Activated CD8-positive, alpha-beta memory T cell treated with anti-CD3 and anti-CD28 coated beads, Interleukin-2, amount 10 ng/mL, durations not matched to agents 7 days and 5 days (primary cell): ENCODE measurements around the gene KLHL17. TPM values are rescaled to one million over a fixed set of nuclear protein-coding genes. Genes with fewer than 3 reads are reported as not detected.
"Not testable (repeated sequence)": the region's sequence is repeated elsewhere in the genome, so short reads cannot be mapped to it uniquely, and the experiment has no call there.

Source experiments
- ATAC-seq: fragments of 150-1000 bp; cut with Tn5 transposase; one replicate; pipeline ENCODE4 v1.10.0; 2021; ENCODE audit warnings: moderate library complexity
- CTCF ChIA-PET: fragments of 350-600 bp; sonication (Branson Sonifier 250); formaldehyde crosslinking; loops from one replicate; lab custom pipeline; 2021; ENCODE audit warnings: antibody characterized with exemption; lab: Charles Lee
- DNase-seq: peaks from one replicate; pipeline ENCODE4 v3.0.0-alpha.2; 2020
- H3K27ac Mint-ChIP-seq: one replicate; pipeline ENCODE4 v1.8.0; 2021; ENCODE audit warnings: mild to moderate bottlenecking, mixed read lengths
- H3K27me3 Mint-ChIP-seq: one replicate; pipeline ENCODE4 v1.8.0; 2021; ENCODE audit warnings: mixed read lengths
- H3K36me3 Mint-ChIP-seq: one replicate; pipeline ENCODE4 v1.8.0; 2021; ENCODE audit warnings: mild to moderate bottlenecking, mixed read lengths
- H3K4me1 Mint-ChIP-seq: one replicate; pipeline ENCODE4 v1.8.0; 2021; ENCODE audit warnings: mixed read lengths
- H3K4me3 Mint-ChIP-seq: one replicate; pipeline ENCODE4 v1.8.0; 2021; ENCODE audit warnings: mild to moderate bottlenecking, moderate library complexity, mixed read lengths
- H3K9me3 Mint-ChIP-seq: one replicate; pipeline ENCODE4 v1.8.0; 2022; ENCODE audit warnings: low read depth, mixed read lengths
- total RNA-seq, 2 experiments: library from RNA; stranded (reverse); gene quantifications; one replicate each; pipeline ENCODE4 v1.2.3, GENCODE V29; 2021

Gene KLHL17
- total RNA-seq, 2 experiments from 2014 or later, result 30.7 to 32.4 TPM

DNA sequence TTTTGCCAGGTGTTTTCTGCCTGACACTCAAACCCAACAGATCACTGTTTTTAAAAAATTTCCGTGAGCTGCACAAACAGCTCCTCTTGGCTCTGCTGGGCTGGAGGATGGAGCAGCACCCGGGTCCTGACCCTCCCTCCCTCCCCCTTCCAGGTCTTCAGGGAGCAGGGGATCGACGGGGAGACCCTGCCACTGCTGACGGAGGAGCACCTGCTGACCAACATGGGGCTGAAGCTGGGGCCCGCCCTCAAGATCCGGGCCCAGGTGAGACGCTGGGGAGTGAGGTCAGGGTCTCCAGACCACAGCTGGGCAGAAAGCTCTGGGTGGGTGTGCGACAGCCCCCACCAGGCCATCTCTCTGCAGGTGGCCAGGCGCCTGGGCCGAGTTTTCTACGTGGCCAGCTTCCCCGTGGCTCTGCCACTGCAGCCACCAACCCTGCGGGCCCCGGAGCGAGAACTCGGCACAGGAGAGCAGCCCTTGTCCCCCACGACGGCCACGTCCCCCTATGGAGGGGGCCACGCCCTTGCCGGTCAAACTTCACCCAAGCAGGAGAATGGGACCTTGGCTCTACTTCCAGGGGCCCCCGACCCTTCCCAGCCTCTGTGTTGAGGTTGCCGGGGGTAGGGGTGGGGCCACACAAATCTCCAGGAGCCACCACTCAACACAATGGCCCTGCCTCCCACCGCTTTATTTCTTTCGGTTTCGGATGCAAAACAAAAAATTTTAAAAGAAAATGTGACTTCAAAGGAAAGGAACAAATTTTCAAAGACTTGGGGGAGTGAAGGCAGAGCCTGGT, 16.6 kb upstream of the KLHL17 start:
- H3K4me1 Mint-ChIP-seq, result peaks cover 15% of the 10 kb centered on the region
- CTCF ChIA-PET, result interaction anchor here (0.8 to 4.4 kb wide), 6 partner anchors 15 to 120 kb away, joined by 3 to 34 read pairs (median 4); partner anchors contain the start of genes ISG15 and NOC2L
- H3K27ac Mint-ChIP-seq, result peak overlapping the region; percentile 52
- peak; percentile 18 for ATAC-seq
- H3K27me3 Mint-ChIP-seq, result peaks cover 35% of the 10 kb centered on the region
- peak overlapping the region; percentile 66 for H3K4me3 Mint-ChIP-seq
- H3K36me3 Mint-ChIP-seq, result peaks cover 8% of the 10 kb centered on the region
- peak; percentile 46 for DNase-seq
- no peaks in the 10 kb centered on the region for H3K9me3 Mint-ChIP-seq

DNA sequence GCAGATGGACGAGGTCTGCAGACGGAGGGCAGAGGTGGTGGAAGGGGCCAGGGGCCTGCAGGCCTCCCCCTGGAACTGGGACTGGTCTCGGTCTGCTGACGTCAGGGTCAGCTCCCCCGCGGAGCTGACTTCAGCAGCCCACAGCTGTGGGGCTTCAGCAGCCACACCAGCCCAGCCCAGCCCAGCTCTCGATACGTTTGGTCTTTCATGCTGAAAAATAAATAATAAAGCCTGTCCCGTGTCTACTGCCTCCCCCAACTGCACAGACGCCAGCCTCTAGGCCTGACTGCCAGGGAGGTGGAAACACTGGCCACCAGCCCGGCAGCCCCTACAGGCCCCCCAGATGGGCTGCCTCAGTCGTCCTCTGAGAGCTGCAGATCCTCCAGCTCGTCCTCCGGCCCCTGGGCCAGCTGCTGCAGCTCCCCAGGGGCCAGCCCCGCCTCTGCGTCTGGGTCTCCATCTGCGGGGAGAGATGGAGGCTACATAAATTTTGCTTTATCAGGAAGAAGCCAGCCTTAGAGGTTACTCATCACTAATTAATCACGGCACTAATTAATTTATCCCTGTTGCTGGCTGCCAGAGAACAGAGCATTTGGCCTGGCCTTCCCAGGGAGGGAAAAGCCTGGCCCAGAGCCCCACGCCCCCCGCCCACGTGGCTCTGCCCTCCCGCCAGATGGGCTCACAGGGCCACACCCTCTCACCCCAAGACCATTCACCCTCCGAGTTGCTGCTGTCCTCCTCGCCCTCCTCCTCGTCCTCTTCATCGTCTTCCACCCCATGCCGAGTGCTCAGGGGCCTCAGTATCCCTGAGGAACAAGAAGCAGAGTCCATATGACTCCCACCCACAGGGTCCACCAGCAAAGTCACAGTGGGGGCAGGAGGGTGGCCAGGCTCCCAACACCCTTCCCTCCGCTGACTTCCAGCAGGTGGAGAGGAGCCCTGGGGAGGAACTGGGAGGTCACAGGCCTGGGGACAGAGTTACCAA, 15.8 kb upstream of the KLHL17 start:
- Mint-ChIP-seq H3K27me3 (peaks cover 28% of the 10 kb centered on the region), H3K9me3 (no peaks in the 10 kb centered on the region), H3K4me3 (peak overlapping the region; percentile 66), H3K4me1 (peaks cover 15% of the 10 kb centered on the region), H3K27ac (peak overlapping the region; percentile 52), H3K36me3 (peaks cover 11% of the 10 kb centered on the region)
- CTCF ChIA-PET, result interaction anchor here (1.1 to 4.4 kb wide), 2 partner anchors 21 to 39 kb away, joined by 3 to 34 read pairs; no protein-coding TSS in a partner anchor
- ATAC-seq, result peak; percentile 24
- DNase-seq, result peak; percentile 51

DNA sequence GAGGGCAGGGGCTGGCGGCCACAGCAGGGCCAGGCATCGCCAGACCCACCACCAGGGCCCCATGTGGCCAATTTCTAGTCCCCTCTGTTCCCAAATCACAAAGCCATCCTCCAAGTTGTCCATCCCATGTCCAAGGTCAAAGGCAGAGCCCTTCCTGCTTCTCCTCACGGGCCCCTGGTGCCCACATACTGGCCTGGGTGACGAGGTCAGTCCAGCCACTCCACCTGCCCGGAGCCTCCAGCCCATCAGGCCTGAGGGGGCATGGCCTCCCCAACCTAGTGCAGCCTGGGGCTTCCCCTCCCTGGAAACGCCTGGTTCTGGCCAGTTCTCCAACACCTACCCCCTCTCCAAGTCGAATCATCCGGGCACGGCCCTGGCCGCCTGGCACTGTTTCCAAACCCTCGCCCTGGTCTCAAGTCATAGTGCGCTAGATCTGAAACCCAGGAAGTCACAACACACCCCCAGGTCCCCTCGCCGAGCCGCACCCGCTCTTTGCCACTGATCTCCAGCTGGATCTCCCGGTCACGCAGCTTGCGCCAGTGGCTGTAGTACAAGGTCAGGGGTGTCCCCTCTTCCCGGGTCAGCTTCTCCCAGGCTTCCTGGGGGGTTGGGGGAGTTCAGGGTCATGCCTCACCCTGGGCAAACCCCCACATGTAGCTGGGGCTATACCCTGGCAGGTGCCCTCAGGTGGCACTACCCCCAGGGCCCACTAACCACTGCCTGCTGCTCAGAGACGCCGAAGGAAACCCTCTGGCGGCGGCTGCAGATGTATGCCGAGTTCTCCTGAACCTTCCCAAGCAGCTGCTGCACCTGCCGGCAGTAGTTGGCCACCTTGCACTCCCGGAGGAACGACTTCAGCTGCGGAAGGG, 14.5 kb upstream of the KLHL17 start:
- peaks cover 22% of the 10 kb centered on the region for H3K27me3 Mint-ChIP-seq
- DNase-seq, result no peak
- ATAC-seq, result no peak
- H3K4me1 Mint-ChIP-seq, result peaks cover 9% of the 10 kb centered on the region
- H3K27ac Mint-ChIP-seq, result no peak overlapping the region
- H3K36me3 Mint-ChIP-seq, result peaks cover 21% of the 10 kb centered on the region
- no peak overlapping the region for H3K4me3 Mint-ChIP-seq
- CTCF ChIA-PET, result no interaction called here
- H3K9me3 Mint-ChIP-seq, result no peaks in the 10 kb centered on the region

DNA sequence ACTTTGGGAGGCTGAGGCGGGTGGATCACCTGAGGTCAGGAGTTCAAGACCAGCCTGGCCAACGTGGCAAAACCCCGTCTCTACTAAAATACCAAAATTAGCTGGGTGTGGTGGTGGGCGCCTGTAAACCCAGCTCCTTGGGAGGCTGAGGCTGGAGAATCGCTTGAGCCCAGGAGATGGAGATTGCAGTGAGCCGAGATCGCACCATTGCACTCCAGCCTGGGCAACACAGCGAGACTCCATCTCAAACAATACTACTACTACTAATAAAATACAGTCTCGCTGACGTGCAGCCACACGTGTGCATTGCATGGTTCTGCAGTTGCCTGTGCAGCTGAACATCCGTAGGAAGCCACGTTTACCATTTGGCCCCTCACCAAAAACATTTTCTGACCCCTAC, 13.6 kb upstream of the KLHL17 start:
- Mint-ChIP-seq H3K36me3 (peaks cover 25% of the 10 kb centered on the region), H3K27me3 (peaks cover 15% of the 10 kb centered on the region)
- ATAC-seq, DNase-seq, H3K27ac Mint-ChIP-seq, CTCF ChIA-PET, H3K4me3 Mint-ChIP-seq, H3K4me1 Mint-ChIP-seq, H3K9me3 Mint-ChIP-seq: not testable (repeated sequence)

DNA sequence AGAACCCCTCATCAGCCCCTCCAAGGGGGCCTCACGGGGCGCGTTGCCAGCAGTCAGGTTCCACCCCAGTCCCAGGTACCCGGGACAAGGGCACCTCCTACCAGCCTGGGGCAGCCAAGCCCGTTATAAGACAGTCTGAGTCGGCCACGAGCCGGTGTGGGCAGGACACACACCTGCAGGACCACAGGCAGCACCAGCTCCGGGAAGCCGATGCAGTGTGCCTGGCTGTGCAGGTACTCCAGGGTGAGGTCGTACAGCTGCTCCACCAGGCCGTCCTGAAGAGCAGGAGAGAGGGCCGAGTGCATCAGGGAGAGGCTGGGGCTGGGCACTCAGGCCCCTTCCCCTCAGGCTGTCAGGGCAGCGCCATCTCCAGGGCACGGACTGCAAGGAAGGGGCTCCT, 12.4 kb upstream of the KLHL17 start:
- ATAC-seq, result no peak
- H3K4me3 Mint-ChIP-seq, result no peak overlapping the region
- peaks cover 28% of the 10 kb centered on the region for H3K36me3 Mint-ChIP-seq
- H3K27me3 Mint-ChIP-seq, result peaks cover 14% of the 10 kb centered on the region
- peaks cover 4% of the 10 kb centered on the region for H3K4me1 Mint-ChIP-seq
- no peaks in the 10 kb centered on the region for H3K9me3 Mint-ChIP-seq
- DNase-seq, result no peak
- CTCF ChIA-PET, result no interaction called here
- H3K27ac Mint-ChIP-seq, result no peak overlapping the region

DNA sequence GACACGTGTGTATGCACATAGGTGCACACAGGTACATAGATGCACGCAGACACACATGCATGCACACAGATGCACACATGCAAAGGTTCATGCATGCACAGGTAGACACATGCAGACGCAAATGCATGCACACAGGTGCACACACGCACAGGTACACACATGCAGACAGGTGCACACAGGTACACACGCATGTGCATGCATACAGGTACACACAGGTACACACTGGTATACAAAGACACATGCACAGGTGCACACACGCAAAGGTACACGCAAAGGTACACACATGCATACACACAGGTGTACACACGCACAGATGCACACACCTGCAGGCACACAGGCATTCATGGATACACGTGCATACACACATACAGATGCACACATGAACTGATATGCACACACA, 10.1 kb upstream of the KLHL17 start:
- Mint-ChIP-seq H3K4me1 (no peaks in the 10 kb centered on the region), H3K9me3 (no peaks in the 10 kb centered on the region), H3K36me3 (peaks cover 34% of the 10 kb centered on the region), H3K27me3 (no peaks in the 10 kb centered on the region), H3K4me3 (no peak overlapping the region), H3K27ac (no peak overlapping the region)
- CTCF ChIA-PET, result no interaction called here
- ATAC-seq (no peak), DNase-seq (no peak)

DNA sequence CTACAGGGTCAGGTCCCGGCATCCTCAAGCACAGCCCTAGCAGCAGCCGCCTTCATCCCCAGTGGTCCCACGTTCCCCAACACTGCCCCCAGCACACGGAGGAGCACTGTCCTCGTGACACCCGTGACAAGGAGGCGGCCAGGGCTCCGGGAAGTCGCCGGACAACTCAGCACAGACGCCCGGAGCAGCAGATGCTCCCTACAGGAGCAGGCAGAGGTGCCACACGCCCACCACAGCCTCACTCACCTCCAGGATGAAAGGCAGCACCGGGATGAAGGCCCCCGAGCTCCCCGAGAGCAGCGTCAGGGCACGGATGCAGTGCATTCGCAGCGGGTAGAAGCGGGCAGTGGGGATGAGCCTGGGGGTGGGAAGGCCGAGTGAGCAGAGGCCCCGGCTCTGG, 9.5 kb upstream of the KLHL17 start:
- Mint-ChIP-seq H3K27me3 (no peaks in the 10 kb centered on the region), H3K36me3 (peaks cover 33% of the 10 kb centered on the region), H3K4me1 (no peaks in the 10 kb centered on the region), H3K9me3 (no peaks in the 10 kb centered on the region), H3K27ac (no peak overlapping the region), H3K4me3 (no peak overlapping the region)
- no peak for ATAC-seq
- CTCF ChIA-PET, result no interaction called here
- DNase-seq, result no peak

DNA sequence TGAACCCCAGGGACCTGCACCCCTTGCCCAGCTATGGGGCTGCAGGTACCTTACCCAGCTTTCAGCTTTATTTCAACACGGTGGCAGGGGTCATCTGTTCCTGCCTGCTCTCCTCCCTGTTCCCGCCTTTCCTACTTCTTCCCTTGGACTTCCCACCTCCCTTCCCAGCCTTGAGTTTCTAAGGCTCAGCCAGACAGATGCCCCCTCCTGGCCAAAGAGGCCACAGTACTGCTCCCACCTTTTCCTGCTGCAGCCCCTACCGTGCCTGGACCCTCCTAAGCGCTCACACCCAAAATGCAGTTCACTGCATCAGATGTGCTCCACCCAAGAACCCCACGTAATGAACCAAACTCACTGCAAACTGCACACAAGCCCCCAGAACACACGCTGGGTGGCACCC, 9.0 kb upstream of the KLHL17 start:
- Mint-ChIP-seq H3K4me1 (no peaks in the 10 kb centered on the region), H3K36me3 (peaks cover 31% of the 10 kb centered on the region), H3K4me3 (no peak overlapping the region), H3K27me3 (no peaks in the 10 kb centered on the region), H3K9me3 (no peaks in the 10 kb centered on the region), H3K27ac (no peak overlapping the region)
- CTCF ChIA-PET, result no interaction called here
- no peak for DNase-seq
- ATAC-seq, result no peak

DNA sequence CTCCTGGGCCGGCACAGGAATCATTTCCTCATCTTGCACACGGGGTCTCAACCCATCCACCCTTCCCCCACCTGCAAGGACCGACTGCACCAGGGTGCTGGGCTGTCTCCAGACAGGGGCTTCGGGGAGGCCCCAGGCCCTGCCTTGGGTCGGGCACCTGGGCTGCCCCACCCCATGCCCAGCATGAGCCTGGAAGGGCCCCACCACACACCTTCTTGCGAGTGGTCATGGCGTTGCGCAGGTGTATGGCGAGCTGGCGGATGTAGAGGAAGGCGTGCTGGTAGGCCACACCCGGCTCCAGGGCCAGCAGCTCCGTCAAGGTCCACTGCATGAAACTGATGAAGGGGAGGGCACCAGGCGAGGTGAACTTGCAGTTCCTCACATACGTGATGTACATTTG, 8.2 kb upstream of the KLHL17 start:
- Mint-ChIP-seq H3K27me3 (no peaks in the 10 kb centered on the region), H3K4me1 (no peaks in the 10 kb centered on the region), H3K4me3 (no peak overlapping the region), H3K27ac (no peak overlapping the region), H3K36me3 (peaks cover 30% of the 10 kb centered on the region), H3K9me3 (no peaks in the 10 kb centered on the region)
- no peak for DNase-seq
- CTCF ChIA-PET, result no interaction called here
- no peak for ATAC-seq

DNA sequence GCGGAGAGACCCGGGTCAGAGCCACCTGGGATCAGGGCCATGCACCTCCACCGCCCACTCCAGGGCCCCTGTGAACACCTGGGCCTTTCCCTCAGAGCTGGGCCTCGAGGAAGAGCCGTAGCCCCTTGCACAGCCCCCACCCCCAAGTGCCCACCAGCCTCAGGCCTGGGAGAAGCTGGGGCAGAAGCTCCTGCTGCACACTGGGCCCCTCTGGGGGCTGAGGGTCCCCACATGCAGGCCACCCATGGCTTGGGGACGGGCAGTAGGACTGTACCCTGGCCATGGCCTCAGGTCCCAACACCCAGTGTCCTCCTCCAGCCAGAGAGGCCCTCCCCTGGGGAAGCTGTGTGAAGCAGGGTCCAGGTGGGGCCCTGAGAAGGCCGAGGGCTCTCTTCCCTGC, 7.8 kb upstream of the KLHL17 start:
- Mint-ChIP-seq H3K27ac (no peak overlapping the region), H3K4me3 (no peak overlapping the region), H3K9me3 (no peaks in the 10 kb centered on the region), H3K4me1 (peaks cover 3% of the 10 kb centered on the region), H3K36me3 (peaks cover 31% of the 10 kb centered on the region), H3K27me3 (no peaks in the 10 kb centered on the region)
- ATAC-seq (no peak), DNase-seq (no peak)
- CTCF ChIA-PET, result no interaction called here

DNA sequence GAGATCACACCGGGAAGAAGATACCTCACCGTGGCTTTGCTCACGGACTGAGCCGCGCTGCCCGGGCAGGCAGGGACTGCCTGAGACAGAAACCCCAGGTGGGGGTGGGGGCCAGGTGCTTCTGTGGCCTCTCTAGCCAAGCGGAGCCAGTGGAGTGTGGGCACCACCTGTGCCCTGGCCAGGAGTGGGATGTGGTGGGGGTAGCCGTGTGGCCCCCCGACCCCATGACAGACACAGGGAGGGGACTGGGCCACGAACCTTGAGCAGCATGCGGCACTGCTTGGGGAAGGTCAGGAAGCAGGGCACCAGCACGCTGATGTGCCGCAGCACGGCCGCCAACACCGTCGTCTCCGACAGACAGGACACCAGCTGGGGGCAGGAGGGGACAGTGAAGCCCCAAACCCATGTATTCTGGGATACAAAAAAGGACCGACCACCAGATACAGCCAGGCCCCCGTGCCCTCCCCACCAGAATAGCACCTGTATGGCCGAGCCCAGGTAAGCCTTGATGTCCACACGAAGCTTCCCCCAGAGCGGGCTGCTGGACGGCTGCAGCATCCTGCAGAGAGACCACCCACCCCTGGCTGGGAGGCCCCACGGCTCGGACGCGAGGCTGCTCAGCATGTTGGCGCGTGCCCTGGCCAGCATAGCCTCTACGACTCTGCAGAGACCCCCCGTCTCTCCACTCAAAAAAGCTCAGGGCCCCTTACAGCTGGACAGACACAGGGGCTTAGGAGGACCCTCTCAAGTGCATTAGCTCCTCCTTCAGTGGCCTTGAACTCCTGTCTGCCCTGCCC, 6.7 kb upstream of the KLHL17 start:
- DNase-seq, result no peak
- ATAC-seq, result no peak
- H3K4me3 Mint-ChIP-seq, result no peak overlapping the region
- peaks cover 32% of the 10 kb centered on the region for H3K36me3 Mint-ChIP-seq
- CTCF ChIA-PET, result interaction anchor here (0.6 kb wide), 1 partner anchor 49 kb away, joined by 3 read pairs; no protein-coding TSS in a partner anchor
- no peak overlapping the region for H3K27ac Mint-ChIP-seq
- H3K9me3 Mint-ChIP-seq, result no peaks in the 10 kb centered on the region
- no peaks in the 10 kb centered on the region for H3K27me3 Mint-ChIP-seq
- H3K4me1 Mint-ChIP-seq, result peaks cover 9% of the 10 kb centered on the region

DNA sequence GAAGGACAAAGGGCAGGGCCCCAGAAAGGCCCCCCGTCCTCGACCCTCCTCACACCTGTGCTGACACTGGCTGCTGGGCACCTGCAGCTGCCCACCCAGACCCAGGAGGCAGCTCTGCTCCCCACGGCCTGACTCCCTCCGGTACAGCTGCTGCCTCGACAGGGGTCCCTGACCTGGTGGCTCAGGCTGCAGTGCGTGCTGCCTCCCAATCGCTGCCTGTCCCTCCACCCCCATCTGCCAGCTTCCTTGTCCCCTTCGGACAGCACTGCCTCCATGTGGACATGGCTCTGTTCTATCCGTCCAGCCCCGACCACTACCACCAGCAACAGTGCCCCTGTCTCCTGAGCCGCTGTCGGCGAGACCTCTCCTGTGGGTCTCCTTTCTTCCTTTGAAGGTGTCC, 5.5 kb upstream of the KLHL17 start:
- H3K9me3 Mint-ChIP-seq, result no peaks in the 10 kb centered on the region

More for the DNA sequence above, 5.5 kb upstream of the KLHL17 start:
- H3K27ac Mint-ChIP-seq, result no peak overlapping the region
- no peak for ATAC-seq
- no peak overlapping the region for H3K4me3 Mint-ChIP-seq
- CTCF ChIA-PET, result no interaction called here
- DNase-seq, result no peak
- H3K4me1 Mint-ChIP-seq, result peaks cover 11% of the 10 kb centered on the region
- H3K36me3 Mint-ChIP-seq, result peaks cover 26% of the 10 kb centered on the region
- no peaks in the 10 kb centered on the region for H3K27me3 Mint-ChIP-seq
